ENCODE measurements around the gene PON2. TPM values are rescaled to one million over a fixed set of nuclear protein-coding genes. Genes with fewer than 3 reads are reported as not detected.

The PON2 gene
- total and polyA plus RNA-seq, 2 experiments from 2014 or later: 273 to 337 TPM

DNA sequence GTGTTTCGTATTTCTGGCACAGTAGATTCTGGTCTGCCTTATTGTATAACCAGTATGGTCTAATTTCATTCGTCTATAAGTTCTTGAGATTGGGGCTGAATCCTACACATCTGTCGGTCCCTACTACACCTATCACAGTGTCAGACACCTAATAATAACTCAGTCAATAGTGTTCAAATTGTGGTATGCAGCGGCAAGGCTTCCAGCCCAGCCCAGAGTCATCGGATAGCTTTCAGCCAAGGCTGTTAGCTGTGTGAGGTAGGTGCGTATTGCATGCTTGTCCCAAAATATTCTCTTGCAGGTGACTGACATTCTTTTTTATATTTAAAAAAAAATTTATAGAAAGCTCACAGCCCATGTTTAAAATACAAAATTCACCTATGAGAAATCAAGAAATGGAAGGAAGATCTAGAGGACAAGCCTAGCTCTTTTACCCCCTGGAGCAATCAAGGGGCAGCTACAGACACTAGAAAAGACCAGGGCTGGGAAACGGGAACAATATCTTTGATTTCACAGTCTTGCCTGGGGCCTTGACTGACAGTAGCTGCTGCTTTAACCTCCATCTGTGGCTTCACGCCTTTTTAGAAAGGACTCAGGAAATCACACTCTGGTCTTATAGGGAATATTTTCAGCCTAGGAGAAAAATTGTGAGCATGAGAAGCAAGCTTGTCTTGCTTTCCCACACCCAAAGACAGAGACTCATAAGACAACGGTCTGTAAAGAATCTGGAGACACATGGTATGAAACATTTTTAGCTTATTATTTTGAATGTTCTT is 41.4 kb upstream of the PON2 start:
- Histone ChIP-seq H3K4me2 (peak overlapping the region; percentile 60), H2AFZ (peak overlapping the region; percentile 36), H3K4me1 (ENCODE audit: insufficient read depth) (peaks cover 5% of the 10 kb centered on the region), H3K36me3 (replicated peaks; ENCODE audit: insufficient read depth, low read depth) (no peaks in the 10 kb centered on the region), H3K27ac (no peak overlapping the region), H3K27me3 (no peaks in the 10 kb centered on the region), H4K20me1 (ENCODE audit: insufficient read depth, poor library complexity, severe bottlenecking) (no peaks in the 10 kb centered on the region), H3K4me3 (no peak overlapping the region), H3K79me2 (no peaks in the 10 kb centered on the region), H3K9me3 (ENCODE audit: low read depth) (no peaks in the 10 kb centered on the region), H3K9me2 (replicated peaks; ENCODE audit: insufficient read depth) (no peaks in the 10 kb centered on the region)
- no peak for DNase-seq (ENCODE audit: low spot score)
- no peak for TF ChIP-seq EZH2phosphoT487 (IDR thresholded peaks at IDR 0.05; ENCODE audit: low read depth, severe bottlenecking, unreplicated experiment)
- WGBS (ENCODE audit: low lambda C conversion rate, missing lambda C conversion rate): 75% methylated on average over 9 of the region's 9 CpGs

DNA sequence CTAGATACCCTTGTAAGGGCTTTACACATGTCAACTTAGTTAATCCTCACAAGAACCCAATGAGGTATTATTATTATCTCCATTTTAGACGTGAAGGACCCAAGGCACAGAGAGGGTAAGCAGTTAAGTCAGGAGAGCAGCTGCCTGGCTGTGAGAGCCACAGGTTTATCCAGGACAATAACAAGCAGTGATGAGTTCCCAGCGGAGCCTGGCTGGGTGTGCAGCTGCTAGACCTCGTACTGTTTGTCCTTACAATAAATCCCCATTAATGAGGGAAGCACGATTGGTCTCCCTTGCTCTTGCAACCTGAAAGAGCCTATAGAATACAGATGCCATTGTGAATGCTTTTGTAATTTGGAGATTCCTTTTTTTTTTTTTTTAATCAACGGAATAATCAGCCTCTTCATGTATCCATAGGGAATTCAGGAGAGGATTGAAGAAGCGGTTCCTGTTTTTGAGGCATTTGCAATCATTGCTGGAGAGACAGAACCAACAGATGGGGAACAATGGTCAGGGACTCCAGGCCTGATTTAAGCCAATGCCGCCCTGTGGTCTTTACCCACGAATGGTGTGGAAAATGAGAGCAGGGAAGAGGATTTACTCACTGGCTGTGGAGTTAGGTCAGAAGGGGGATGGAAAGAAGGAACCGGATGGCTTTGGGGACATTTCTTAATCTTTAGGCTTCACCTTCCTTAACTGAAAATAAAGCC is 38.6 kb upstream of the PON2 start:
- no peaks in the 10 kb centered on the region for H3K36me3 ChIP-seq (replicated peaks; ENCODE audit: insufficient read depth, low read depth)
- no peaks in the 10 kb centered on the region for H3K9me3 ChIP-seq (ENCODE audit: low read depth)
- H3K4me1 ChIP-seq (ENCODE audit: insufficient read depth): peaks cover 5% of the 10 kb centered on the region
- H3K27ac ChIP-seq: no peak overlapping the region
- H3K79me2 ChIP-seq: no peaks in the 10 kb centered on the region
- no peak overlapping the region for H3K4me2 ChIP-seq
- TF ChIP-seq EZH2phosphoT487 (IDR thresholded peaks at IDR 0.05; ENCODE audit: low read depth, severe bottlenecking, unreplicated experiment) (no peak), EZH2 (IDR thresholded peaks at IDR 0.05; ENCODE audit: borderline replicate concordance) (no peak)
- TF ChIP-seq, protein P1, sequence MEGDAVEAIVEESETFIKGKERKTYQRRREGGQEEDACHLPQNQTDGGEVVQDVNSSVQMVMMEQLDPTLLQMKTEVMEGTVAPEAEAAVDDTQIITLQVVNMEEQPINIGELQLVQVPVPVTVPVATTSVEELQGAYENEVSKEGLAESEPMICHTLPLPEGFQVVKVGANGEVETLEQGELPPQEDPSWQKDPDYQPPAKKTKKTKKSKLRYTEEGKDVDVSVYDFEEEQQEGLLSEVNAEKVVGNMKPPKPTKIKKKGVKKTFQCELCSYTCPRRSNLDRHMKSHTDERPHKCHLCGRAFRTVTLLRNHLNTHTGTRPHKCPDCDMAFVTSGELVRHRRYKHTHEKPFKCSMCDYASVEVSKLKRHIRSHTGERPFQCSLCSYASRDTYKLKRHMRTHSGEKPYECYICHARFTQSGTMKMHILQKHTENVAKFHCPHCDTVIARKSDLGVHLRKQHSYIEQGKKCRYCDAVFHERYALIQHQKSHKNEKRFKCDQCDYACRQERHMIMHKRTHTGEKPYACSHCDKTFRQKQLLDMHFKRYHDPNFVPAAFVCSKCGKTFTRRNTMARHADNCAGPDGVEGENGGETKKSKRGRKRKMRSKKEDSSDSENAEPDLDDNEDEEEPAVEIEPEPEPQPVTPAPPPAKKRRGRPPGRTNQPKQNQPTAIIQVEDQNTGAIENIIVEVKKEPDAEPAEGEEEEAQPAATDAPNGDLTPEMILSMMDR (IDR thresholded peaks at IDR 0.05; ENCODE audit: poor library complexity): no peak
- WGBS (ENCODE audit: low lambda C conversion rate, missing lambda C conversion rate): 76% methylated on average over 9 of the region's 9 CpGs
- no peak overlapping the region for H3K4me3 ChIP-seq
- DNase-seq (ENCODE audit: low spot score): no peak
- no peak overlapping the region for H2AFZ ChIP-seq
- no peaks in the 10 kb centered on the region for H3K27me3 ChIP-seq
- no peaks in the 10 kb centered on the region for H4K20me1 ChIP-seq (ENCODE audit: insufficient read depth, poor library complexity, severe bottlenecking)
- no peaks in the 10 kb centered on the region for H3K9me2 ChIP-seq (replicated peaks; ENCODE audit: insufficient read depth)

DNA sequence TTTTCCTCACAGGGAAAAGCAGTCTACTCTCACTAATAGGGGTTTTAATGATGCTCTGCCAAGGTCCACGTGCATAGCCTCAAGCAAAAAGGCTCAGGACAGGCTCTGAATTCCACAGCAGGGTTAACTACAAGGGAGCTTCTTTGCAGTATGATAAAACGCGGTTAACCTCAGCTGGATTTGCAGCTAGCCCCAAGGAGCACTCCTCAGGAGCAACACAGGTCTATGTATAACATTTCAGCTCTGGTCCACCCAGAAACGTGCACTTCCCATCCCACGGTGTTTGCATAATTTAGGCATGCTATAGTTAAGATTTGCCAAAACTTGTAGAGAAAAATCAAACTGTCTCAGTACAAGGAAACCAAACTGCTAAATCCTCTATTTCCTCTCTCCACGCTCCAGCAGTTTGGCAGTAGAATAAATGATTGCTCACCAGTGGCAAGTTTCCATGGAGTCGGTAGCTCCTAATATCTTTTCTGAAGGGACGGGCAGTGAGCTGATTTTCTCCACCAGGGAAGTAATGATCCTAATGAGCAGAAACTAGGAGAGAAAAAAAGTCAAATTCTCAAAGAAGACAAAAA is 37.8 kb upstream of the PON2 start:
- Histone ChIP-seq H3K79me2 (no peaks in the 10 kb centered on the region), H3K4me2 (no peak overlapping the region), H3K27ac (no peak overlapping the region), H3K4me3 (no peak overlapping the region), H3K27me3 (no peaks in the 10 kb centered on the region), H3K36me3 (replicated peaks; ENCODE audit: insufficient read depth, low read depth) (no peaks in the 10 kb centered on the region), H2AFZ (no peak overlapping the region), H3K4me1 (ENCODE audit: insufficient read depth) (no peaks in the 10 kb centered on the region), H3K9me2 (replicated peaks; ENCODE audit: insufficient read depth) (no peaks in the 10 kb centered on the region), H4K20me1 (ENCODE audit: insufficient read depth, poor library complexity, severe bottlenecking) (no peaks in the 10 kb centered on the region), H3K9me3 (ENCODE audit: low read depth) (no peaks in the 10 kb centered on the region)
- TF ChIP-seq EZH2phosphoT487 (IDR thresholded peaks at IDR 0.05; ENCODE audit: low read depth, severe bottlenecking, unreplicated experiment) (no peak), EZH2 (IDR thresholded peaks at IDR 0.05; ENCODE audit: borderline replicate concordance) (no peak)
- TF ChIP-seq, protein P1 (IDR thresholded peaks at IDR 0.05; ENCODE audit: poor library complexity): no peak
- no peak for DNase-seq (ENCODE audit: low spot score)
- 37% methylated on average over 8 of the region's 8 CpGs for WGBS (ENCODE audit: low lambda C conversion rate, missing lambda C conversion rate)

DNA sequence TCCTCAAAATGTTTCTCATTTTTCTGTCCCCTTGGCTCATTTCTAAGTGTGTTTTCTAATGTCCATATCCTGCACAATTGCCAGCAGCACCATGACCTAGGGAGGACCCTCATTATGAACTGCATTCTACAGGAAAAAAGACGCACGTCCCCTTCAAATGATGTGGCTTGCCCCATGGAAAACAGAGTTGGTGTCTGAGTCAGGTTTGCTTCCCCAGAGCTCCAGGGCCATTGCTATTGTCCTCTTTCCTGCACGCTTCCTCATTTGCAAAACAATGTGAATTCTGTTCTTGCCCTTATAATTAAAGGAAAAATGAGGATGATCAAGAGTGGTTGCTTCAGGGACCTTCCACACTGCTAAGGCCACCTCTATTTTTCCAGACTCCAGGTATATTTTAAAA is 36.2 kb upstream of the PON2 start:
- H3K4me2 ChIP-seq: no peak overlapping the region
- no peak for DNase-seq (ENCODE audit: low spot score)
- no peak for TF ChIP-seq EZH2 (IDR thresholded peaks at IDR 0.05; ENCODE audit: borderline replicate concordance)
- no peaks in the 10 kb centered on the region for H3K9me3 ChIP-seq (ENCODE audit: low read depth)
- no peak overlapping the region for H3K4me3 ChIP-seq
- no peaks in the 10 kb centered on the region for H3K79me2 ChIP-seq
- no peaks in the 10 kb centered on the region for H3K36me3 ChIP-seq (replicated peaks; ENCODE audit: insufficient read depth, low read depth)
- 100% methylated on average over 3 of the region's 3 CpGs for WGBS (ENCODE audit: low lambda C conversion rate, missing lambda C conversion rate)
- H3K4me1 ChIP-seq (ENCODE audit: insufficient read depth): no peaks in the 10 kb centered on the region
- H3K27ac ChIP-seq: peak overlapping the region; percentile 19
- H3K9me2 ChIP-seq (replicated peaks; ENCODE audit: insufficient read depth): no peaks in the 10 kb centered on the region
- H4K20me1 ChIP-seq (ENCODE audit: insufficient read depth, poor library complexity, severe bottlenecking): no peaks in the 10 kb centered on the region
- H3K27me3 ChIP-seq: no peaks in the 10 kb centered on the region
- H2AFZ ChIP-seq: peak overlapping the region; percentile 18

Measured in hepatocyte (in vitro differentiated cells).